DMS53 treated with DMSO at 0.1 percent for 48 hours (cell line): ENCODE results near the gene EXOC1.
"Not testable (repeated sequence)": the region's sequence is repeated elsewhere in the genome, so short reads cannot be mapped to it uniquely, and the experiment has no call there.

Experiments used
- DNase-seq: peaks from one replicate; lab custom pipeline; 2025; ENCODE audit not compliant: unreplicated experiment; lab: John Stamatoyannopoulos, UW

EXOC1 gene

DNA sequence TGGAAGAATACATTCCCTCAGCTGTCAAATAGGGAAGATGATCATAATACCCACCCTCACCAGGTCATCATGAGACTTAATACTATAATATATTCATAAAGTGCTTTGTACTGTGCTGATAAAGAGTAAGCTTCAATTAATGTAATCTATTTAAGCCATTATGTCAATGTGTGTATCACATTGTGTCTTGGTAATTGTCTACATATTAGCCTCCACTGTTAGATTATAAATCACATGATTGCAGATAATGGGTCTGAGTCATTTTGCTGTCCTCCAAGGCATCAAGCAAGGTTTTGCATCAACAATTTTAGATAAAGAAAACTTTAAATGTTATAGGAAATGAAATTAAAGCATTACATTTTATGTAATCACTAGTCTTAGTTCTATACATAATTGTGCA is 50.1 kb downstream of the EXOC1 start:
- no peak for DNase-seq

DNA sequence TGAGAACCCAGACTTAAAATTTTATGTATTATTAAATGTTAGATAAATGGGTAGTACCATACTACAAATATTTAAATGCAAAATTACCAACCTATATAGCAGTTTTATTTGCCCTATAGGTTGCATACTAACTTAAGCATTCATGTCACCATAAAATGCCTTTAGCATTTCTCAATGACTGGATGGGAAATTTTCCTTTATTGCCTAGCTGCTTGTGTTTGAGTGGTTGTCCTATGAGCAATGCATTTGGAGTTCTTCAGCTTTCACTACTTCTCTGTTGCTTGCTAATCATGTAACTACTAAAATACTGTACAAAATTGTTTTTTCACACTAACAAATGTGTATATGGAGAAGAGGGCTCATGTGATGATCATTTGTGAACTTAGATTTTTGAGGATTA is 51.1 kb downstream of the EXOC1 start:
- no peak for DNase-seq

DNA sequence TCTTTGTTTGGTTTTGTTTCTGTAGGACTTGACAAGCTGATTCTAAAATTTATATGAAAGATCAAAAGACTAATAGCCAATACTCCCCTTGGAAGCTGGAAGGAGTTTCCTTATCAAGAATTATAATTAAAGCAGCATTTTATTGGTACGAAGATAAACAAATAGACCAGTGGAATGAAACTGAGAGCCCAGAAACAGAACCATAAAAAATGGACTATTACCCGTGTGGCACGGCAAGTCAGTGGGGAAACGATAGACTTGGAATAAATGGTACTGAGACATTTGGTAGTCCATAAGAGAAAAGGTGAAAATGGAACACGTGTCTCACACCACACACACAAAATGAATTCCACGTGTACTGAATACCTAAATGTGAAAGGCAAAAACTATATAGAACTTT is 52.9 kb downstream of the EXOC1 start:
- no peak for DNase-seq

DNA sequence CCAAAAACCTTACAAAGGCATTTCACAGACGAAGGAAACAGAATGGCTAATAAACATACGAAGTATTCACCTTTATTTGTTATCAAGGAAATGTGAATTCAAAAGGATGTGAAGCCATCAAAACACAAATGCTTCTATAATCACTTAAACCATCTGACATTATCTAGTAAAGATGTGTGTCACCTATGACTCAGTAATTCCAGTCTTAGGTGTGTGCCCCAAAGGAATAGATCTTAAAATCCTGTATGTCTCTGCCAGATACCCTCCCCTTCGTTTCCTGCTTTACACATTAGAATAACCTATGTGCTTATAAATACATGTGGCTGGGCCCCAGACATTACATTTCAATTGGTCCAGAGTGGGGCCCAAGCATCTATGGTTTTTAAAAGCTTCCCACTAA is 53.5 kb downstream of the EXOC1 start:
- no peak for DNase-seq

- DNase-seq, result no peak
These were observed 54.0 kb downstream of the EXOC1 start for GRCh38 chr4:55907469-55907868.

- no peak for DNase-seq
These were observed 56.7 kb downstream of the EXOC1 start for GRCh38 chr4:55910140-55910539.

- no peak for DNase-seq
These were observed 58.8 kb downstream of the EXOC1 start for GRCh38 chr4:55912249-55912648.

GRCh38 chr4:55920571-55920970 is 67.1 kb downstream of the EXOC1 start:
- DNase-seq, result no peak

- DNase-seq, result no peak
These were observed 67.6 kb downstream of the EXOC1 start for GRCh38 chr4:55921093-55921492.

DNA sequence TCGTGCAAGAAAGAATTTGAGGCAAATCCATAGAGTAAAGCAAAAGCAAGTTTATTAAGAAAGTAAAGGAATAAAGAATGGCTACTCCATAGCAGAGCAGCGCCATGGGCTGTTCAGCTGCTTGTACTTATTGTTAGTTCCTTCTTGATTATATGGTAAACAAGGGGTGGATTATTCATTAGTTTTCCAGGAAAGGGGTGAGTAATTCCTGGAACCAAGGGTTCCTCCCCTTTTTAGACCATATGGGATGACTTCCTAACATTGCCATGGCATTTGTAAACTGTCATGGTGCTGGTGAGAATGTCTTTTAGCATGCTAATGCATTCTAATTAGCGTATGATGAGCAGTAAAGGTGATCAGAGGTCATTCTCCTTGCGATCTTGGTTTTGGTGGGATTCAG is 71.8 kb downstream of the EXOC1 start:
- no peak for DNase-seq

DNA sequence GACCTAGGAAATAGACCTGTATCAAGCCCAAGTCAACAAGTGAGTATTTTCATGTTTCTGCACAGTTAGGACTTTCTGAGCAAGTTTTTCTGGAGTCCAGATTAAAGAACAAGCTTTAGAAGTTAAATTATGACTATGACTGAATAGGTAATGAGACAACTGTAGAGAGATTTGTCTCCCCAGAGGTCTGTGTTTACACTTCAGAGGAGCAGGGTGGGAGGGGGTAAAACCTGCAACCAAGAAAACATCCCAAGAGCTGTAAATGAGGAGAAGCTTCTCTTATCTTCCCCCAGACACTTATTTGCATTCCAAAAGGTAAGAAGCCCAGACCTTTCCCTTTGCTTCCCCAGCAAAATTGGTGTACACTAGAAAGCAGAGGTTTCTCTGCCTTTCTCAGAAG is 73.2 kb downstream of the EXOC1 start:
- DNase-seq, result no peak

DNA sequence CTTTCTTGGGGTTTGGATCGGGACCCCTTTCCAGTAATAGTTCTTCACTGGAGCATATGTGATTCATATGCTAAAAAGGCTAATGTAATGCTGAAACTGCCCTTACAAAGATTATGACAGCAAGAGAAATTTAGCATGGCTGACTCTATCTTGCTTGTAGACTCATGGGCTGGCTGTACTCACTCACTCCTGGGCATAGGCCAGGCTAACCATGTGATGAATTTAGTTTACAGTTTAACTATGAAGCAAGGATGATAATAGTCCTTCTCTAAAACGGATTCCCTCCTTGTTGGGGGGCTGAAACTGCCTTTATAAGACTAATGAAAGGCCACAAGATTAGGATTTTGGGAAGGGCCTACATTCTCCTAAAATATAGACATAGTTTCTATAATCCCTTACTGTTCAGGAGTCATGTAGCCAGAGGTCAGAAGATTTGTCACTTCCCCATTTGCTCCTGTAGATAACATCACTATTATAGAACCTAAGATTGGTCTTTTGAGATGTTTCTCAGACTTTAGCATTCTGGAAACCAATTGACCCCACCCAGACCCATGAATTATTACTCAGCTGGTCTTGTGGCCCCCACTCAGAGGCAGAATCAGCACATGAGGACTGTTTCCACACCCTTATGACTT is 74.5 kb downstream of the EXOC1 start:
- DNase-seq, result no peak

GRCh38 chr4:55928846-55929245 is 75.4 kb downstream of the EXOC1 start:
- no peak for DNase-seq

GRCh38 chr4:55931043-55931442 is 77.6 kb downstream of the EXOC1 start:
- no peak for DNase-seq

- DNase-seq, result no peak
These were observed 78.4 kb downstream of the EXOC1 start for GRCh38 chr4:55931833-55932232.

GRCh38 chr4:55932511-55932910 is 79.1 kb downstream of the EXOC1 start:
- DNase-seq, result no peak

- no peak for DNase-seq
These were observed 80.2 kb downstream of the EXOC1 start for GRCh38 chr4:55933611-55934010.

DNA sequence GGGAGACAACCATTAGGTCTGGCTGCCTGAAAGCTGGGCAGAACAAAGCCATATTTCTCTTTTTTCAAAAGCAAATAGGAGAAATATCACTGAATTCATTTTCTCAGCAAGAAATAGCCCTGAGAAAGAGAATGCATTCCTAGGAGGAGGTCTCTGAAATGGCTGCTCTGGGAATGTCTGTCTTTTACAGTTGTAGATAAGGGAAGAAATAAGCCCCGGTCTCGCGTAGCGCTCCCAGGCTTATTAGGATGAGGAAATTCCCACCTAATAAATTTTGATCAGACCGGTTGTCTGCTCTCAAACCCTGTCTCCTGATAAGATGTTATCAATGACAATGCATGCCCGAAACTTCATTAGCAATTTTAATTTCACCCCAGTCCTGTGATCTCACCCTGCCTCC is 82.5 kb downstream of the EXOC1 start:
- not testable (repeated sequence) for DNase-seq

DNA sequence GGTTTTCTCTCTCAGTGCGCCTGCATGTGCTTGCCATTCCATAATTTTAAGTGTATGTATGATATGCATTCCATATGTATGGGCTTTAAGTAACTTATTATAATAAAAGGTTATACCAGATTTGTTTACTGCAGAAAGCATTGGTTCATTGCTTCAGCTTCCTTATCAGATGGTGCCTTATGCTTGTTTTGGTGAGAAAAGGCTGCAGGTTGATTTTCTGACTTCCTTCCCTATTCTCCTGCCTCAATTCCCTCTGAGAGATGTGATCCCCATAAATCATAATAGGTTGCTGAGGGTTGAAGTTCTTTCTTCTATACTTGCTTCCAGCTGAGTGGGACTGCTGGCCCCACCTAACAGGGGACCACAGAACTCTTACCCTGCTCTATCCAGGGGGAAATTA is 85.0 kb downstream of the EXOC1 start:
- DNase-seq, result no peak

DNA sequence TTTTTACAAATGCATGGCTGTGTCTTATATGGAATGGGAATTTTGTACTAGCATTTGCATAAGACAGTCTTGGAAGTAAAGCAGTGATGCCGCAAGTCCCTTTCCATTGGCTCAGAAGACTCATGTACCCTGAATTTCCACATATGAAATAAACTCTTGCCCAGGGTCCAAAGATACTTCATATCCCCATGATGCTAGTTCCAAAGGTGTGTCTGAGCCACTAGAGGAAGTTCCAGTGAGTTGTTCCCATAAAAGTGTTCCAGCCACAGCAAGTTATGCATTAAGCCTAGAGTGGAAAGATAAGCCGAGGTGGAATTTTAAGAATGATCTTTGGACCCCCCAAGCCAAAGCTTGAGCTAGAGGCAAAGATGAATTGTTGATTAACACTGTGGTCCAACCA is 86.0 kb downstream of the EXOC1 start:
- DNase-seq, result no peak

- no peak for DNase-seq
These were observed 88.5 kb downstream of the EXOC1 start for GRCh38 chr4:55941881-55942396.

DNA sequence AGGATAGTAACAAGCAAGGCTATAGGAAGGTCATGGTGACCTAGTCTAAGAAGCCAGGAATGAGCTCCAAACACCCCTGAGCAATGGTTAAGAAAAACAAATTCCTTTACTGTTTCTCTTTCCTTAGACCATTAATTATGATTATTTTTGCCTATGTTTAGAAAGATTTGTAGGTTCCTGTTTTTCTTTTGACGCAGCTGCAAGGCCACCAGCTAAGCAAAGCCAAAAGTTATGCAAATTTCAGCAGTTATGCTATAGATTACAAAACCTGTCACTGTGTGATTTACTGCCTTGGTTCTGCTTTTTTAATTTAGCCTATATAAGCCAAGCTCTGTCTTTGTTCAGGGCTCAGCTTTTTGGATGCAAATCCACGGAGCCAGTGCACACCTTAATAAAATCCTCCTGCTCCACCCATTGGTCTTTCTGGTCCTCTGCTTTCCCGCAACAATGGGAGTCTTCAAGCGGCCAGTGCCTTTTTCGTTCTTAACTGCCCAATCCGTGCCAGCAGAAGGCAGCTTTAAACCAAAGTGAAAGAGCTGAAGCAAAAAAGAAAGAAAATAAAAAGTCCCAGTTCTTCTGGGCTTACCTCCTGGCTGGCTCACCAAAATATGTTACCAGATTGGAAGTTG is 93.9 kb downstream of the EXOC1 start:
- DNase-seq, result no peak
